GM21786 (cell line): ENCODE results near the gene CAPZB.

Source experiments
- ATAC-seq: cut with Tn5 transposase; IDR thresholded peaks from one replicate; pipeline ENCODE4 v1.9.1; 2021; ENCODE audit not compliant: unreplicated experiment

The CAPZB gene

DNA sequence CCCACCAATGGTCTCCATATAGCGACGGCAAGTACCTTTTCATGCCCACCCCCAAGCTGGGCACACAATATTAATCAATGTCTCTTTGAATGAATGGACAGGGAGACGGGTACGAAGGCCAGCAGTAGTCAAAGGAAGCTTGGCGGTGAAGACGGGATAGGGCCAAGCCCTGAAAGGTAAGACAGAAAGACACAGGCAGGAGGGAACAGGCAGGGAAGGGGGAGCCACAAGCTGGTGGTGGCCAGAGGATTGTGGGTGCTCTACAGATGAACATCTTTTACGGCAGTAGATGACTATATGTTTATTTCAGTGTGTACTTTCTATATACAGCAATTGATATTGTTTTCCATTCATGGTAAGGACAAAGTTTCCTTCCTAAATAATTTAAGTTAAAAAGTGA lies 16.3 kb downstream of the CAPZB start:
- no peak for ATAC-seq

DNA sequence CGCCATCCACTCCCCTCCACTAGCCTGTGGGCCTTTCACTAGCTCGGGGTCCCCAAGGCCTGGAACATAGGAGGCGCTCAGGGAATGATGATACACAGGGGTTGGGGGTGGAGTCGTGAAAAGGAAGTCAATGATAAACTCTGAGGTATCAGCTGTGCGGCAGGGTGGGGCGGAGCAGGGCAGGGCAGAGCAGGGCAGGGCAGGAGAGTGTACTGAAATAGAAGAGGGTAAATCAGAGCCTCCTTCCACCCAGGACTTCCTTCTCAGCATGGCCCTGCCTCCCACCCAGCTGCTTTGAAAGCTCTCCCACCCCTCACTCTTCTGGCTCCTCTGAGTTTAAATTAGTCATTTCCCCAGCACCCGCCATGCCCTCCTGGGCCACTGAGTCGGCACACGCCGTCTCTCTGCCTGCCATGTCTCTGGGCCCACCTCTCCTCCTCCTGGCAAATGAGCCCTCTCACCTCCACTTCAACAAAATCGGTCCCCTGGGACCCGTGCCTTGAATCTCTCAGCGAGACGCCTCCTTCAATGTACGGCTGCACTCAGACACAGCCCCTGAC lies 16.9 kb downstream of the CAPZB start:
- ATAC-seq: peak; percentile 68

- no peak for ATAC-seq
Observed at GRCh38 chr1:19467199-19468187, 17.8 kb downstream of the CAPZB start.

GRCh38 chr1:19466112-19466561 lies 19.2 kb downstream of the CAPZB start:
- no peak for ATAC-seq

GRCh38 chr1:19465650-19466049 lies 19.7 kb downstream of the CAPZB start:
- no peak for ATAC-seq

DNA sequence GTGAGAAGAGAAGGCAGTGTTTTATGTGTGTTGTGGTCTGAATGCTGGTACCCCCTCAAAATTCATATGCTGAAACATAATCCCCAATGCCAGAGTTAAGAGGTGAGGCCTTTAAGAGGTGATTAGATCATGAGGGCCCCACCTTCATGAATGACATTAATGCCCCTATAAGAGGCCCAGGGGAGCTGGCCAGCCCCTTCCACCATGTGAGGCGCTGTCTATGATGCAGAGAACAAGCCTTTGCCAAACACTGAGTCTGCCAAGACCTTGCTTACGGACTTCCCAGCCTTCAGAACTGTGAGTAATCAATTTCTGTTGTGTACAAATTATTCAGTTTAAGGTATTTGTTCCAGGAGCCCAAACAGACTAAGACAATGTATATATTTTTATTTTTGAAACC lies 20.2 kb downstream of the CAPZB start:
- no peak for ATAC-seq

- ATAC-seq: no peak
Observed at GRCh38 chr1:19464696-19465095, 20.6 kb downstream of the CAPZB start.

- ATAC-seq: no peak
Observed at GRCh38 chr1:19463504-19463803, 21.9 kb downstream of the CAPZB start.

DNA sequence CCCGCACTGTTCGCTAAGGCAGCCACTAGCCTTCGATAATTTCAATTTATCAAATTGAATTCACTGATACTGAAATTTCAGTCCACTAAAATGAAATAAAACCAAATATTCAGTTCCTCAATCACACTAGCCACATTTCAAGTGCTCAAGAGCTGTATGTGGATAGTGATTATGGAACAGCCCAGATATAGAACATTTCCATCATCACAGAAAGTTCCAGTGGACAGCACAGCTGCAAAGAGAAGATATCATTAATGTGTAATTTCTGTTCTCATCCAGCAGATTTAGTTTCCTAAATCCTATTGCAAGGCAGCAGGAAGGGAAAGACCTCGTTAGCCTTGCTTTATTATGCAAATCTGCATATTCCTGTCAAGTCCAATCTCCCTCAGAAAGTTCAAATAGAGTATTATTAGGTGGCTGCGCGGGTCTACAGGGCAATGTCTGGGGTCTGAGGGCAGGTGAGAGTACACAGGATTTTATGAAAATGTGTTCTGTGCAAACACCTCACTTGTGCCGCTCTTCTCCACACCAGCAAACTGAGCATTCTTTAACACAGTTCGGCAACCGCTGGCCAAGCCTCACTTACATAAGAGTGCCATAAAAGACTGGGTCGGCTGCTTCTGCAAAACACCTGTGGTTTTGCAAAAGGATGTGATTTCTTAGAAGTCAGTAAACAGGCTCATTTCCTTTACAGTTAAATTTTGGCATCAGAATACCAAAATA lies 22.4 kb downstream of the CAPZB start:
- peak; percentile 49 for ATAC-seq

- no peak for ATAC-seq
Observed at GRCh38 chr1:19461220-19461554, 24.2 kb downstream of the CAPZB start.

- ATAC-seq: no peak
Observed at GRCh38 chr1:19460535-19461219, 24.7 kb downstream of the CAPZB start.

- no peak for ATAC-seq
Observed at GRCh38 chr1:19458815-19459417, 26.4 kb downstream of the CAPZB start.

DNA sequence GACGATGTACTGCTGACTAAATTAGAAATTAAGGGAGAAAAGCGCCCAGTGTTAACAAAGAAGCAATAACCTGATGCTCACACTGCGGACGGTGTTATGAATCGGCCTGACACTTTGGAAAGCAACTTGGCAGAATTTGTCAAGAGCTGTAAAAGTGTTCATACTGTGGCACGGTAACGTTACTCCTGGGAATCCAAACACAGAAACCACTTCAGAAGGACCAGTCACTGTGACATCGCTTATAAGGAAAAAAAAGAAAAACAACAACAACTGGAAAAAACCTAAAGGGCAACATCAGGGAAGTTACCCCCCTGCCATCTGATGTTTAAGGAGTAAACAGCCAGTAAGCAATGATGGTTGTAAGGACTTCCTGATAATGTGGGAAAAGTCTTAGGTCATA lies 27.7 kb downstream of the CAPZB start:
- ATAC-seq: no peak

DNA sequence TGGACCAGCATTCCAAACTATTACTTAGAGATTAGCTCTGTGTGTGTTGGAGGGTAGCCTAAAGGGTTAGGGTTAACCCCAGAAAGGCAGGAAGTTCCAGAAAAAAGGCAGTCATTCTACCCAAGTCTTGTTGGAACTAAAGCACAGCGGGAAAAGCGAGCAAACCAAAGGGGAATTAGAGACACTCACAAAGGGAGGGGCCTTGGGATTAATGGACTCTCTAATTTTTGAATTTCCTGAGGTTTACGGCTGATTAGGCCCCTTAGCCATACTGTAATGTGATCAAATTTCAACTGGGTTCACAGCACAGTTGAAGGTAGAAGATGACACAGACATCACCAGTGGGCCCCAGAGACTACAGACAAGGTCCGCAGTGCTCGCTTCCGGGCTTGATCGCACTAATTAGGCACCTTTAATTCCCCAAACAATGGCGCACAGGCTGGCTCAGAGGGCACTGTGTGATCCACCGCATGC lies 28.3 kb downstream of the CAPZB start:
- ATAC-seq: no peak

DNA sequence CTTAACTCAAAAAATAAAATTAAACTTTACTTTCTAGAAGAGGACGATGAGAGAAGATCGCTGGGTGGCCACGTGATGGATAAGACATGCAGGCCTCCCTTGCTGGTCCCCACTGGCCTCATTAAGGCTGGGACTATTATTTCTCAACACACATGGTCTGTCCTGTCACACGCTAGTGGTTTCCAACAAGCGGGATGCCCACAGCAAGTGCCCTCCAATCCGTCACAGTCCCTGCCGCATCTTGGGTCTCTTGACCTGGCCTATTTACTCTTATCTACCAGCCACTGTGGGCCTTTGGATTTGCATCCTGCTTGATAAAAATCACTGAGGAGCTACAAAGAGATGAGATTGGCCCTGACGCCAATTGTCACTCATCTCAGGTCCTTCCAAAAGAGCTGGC lies 30.0 kb downstream of the CAPZB start:
- no peak for ATAC-seq

GRCh38 chr1:19454265-19455146 lies 30.8 kb downstream of the CAPZB start:
- no peak for ATAC-seq

DNA sequence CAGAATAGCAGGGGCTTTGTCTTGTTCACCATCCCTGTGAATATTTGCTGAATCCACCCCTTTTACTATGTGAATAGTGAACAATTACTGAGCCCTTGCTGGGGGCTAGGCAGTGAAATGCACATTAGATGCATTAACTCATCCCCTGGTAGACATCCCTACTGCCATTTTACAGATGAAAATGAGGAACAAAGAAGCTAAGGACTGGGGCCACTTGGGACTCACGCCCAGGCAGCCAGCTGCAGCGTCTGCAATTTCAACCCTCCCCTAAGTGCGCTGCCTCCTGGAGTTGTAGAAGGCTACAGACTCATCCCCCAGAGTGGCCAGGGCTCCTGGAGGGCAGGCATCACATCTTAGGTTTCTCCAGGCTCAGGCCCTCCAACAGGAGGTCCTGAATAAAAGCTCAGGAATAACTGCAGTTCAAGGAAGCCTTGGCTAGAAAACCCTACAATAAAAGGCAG lies 31.6 kb downstream of the CAPZB start:
- ATAC-seq: no peak

DNA sequence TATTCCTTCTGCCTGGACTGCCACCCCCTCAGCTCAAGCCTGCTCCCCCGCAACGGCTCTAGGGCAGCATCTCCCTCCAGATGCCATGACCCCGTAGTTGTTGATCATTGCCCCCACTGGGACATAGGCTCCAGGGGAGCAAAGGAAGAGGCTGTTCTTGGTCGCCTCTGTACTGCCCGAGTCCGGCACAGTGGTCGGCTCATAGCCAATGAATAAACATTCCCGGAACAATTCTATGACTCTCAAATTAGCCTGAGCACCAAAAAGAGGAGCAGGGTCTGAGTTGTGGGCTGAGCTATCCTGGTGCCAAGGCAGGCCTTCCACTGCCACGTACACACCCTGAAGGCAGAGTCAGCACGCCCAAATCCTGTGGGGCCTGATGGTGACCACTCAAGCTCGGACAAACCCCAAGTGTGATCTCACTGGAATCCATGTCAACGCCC lies 33.1 kb downstream of the CAPZB start:
- ATAC-seq: no peak

DNA sequence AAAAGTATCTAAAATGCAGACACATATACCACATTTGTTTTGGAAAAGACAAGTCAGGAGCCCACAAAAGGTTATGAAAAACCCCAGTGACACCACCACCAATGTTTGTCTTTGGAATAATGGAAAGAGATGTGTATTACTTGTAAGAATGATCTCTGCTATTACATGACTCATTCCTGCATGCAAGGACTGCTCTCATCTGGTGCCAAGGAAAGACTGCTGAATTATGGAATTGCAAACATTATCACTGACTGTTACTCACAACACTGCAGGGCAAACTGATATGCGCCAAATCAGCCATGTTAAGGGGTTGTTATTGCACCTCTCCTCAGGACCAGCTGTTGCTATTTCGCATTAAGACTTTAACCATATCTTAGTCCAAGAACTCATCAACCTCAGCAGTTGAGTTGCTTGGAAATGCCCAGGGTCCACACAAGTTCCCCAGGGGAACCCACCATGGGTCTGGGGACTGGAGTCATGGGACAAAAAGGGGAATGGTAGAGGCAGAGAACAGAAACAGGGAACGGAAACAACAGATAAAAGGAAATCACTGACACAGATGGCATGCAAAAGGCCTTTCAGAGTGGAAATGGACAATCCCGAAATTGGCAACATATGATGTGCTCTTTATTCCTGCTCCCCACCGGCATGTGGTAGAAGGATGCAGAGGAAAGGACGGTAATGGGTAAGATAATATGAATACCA lies 34.4 kb downstream of the CAPZB start:
- ATAC-seq: no peak
